CD4-positive, CD25-positive, alpha-beta regulatory T cell (primary cell): Measurements from ENCODE around the gene PNLIPRP1. TPM values are rescaled to one million over a fixed set of nuclear protein-coding genes. Genes with fewer than 3 reads are reported as not detected.

Experiments used
- ATAC-seq, 2 donors: fragments of 150-1000 bp; cut with Tn5 transposase; one replicate each; pipeline ENCODE4 v1.10.0; 2021; ENCODE audit warnings: low read depth in 2 of 2, moderate number of reproducible peaks in 2 of 2, moderate library complexity in 1 of 2
- DNase-seq, 3 donors: peaks; one replicate each; pipeline versions ENCODE4 v3.0.0 to v3.0.0-alpha.2; 2012 to 2022; ENCODE audit warnings: mixed read lengths in 1 of 3
- H3K27ac ChIP-seq: one replicate; pipeline ENCODE4 v1.7.0; 2013; ENCODE audit warnings: mild to moderate bottlenecking, low read length; ENCODE audit not compliant: insufficient read depth, poor library complexity, severe bottlenecking
- H3K27me3 ChIP-seq: one replicate; pipeline ENCODE4 v1.7.0; 2013; ENCODE audit warnings: low read length; ENCODE audit not compliant: control insufficient read depth, insufficient read depth
- H3K36me3 ChIP-seq: one replicate; pipeline ENCODE4 v1.7.0; 2013; ENCODE audit warnings: mild to moderate bottlenecking, low read length, moderate library complexity; ENCODE audit not compliant: control insufficient read depth, insufficient read depth
- H3K4me1 ChIP-seq: 2 replicates; pipeline ENCODE4 v1.7.0; 2013; ENCODE audit warnings: mild to moderate bottlenecking, low read length; ENCODE audit not compliant: insufficient read depth, control insufficient read depth, poor library complexity, severe bottlenecking
- H3K4me3 ChIP-seq: one replicate; pipeline ENCODE4 v1.7.0; 2013; ENCODE audit warnings: low read depth, mild to moderate bottlenecking, low read length, moderate library complexity
- H3K9me3 ChIP-seq, 2 experiments: 1 replicate in 1 of 2; 2 replicates in 1 of 2; pipeline ENCODE4 v1.7.0; 2013; ENCODE audit warnings: low read length in 2 of 2, mild to moderate bottlenecking in 1 of 2, moderate library complexity in 1 of 2; ENCODE audit not compliant: control insufficient read depth in 2 of 2
- H3K27ac Mint-ChIP-seq, 3 donors: one replicate each; pipeline ENCODE4 v1.8.0; 2020 to 2022; ENCODE audit warnings: mild to moderate bottlenecking in 3 of 3, mixed read lengths in 3 of 3, moderate library complexity in 2 of 3
- H3K27me3 Mint-ChIP-seq: one replicate; pipeline ENCODE4 v1.8.0; 2022; ENCODE audit warnings: mild to moderate bottlenecking, mixed read lengths
- H3K36me3 Mint-ChIP-seq: one replicate; pipeline ENCODE4 v1.8.0; 2020; ENCODE audit warnings: mixed read lengths
- H3K4me1 Mint-ChIP-seq, 4 donors: one replicate each; pipeline ENCODE4 v1.8.0; 2020 to 2022; ENCODE audit warnings: mixed read lengths in 4 of 4, mild to moderate bottlenecking in 1 of 4
- H3K4me3 Mint-ChIP-seq, 4 donors: one replicate each; pipeline ENCODE4 v1.8.0; 2020 to 2022; ENCODE audit warnings: mild to moderate bottlenecking in 4 of 4, mixed read lengths in 4 of 4, moderate library complexity in 3 of 4
- H3K9me3 Mint-ChIP-seq, 7 donors: one replicate each; pipeline ENCODE4 v1.8.0; 2020 to 2022; ENCODE audit warnings: mixed read lengths in 7 of 7, mild to moderate bottlenecking in 3 of 7, moderate library complexity in 2 of 7
- polyA plus RNA-seq, 4 donors: library from polyadenylated mRNA; unstranded; fragments of 300-500 nt; fragmentation: Illumina TruSeq; gene quantifications; one replicate each; pipeline ENCODE4 v1.2.3, GENCODE V29; 2021
- total RNA-seq: library from RNA; stranded (reverse); gene quantifications from one replicate; pipeline ENCODE4 v1.2.3, GENCODE V29; 2022

The PNLIPRP1 gene
- total RNA-seq = not detected
- not detected for polyA plus RNA-seq

GRCh38 chr10:116590590-116591444 is at the start of gene PNLIPRP1:
Gene PNLIPRP1 (plus strand): TSS chr10:116590959. CDS start chr10:116591130, 171 bp downstream.
- Histone ChIP-seq H3K4me3 (no peak within 1 kb of the TSS), H3K9me3 (no peaks in the 10 kb centered on the region), H3K4me1 (no peaks in the 10 kb centered on the region), H3K27ac (no peak within 1 kb of the TSS), H3K36me3 (no peaks in the 10 kb centered on the region), H3K27me3 (no peaks in the 10 kb centered on the region)
- no peak within 1 kb of the TSS for H3K27ac Mint-ChIP-seq
- DNase-seq = no peak
- no peaks in the 10 kb centered on the region for H3K27me3 Mint-ChIP-seq
- no peaks in the 10 kb centered on the region for H3K4me1 Mint-ChIP-seq
- no peak within 1 kb of the TSS for H3K4me3 Mint-ChIP-seq
- no peak for ATAC-seq
- H3K36me3 Mint-ChIP-seq = no peaks in the 10 kb centered on the region
- H3K9me3 Mint-ChIP-seq = peaks cover 0 to 2% (median 0%) of the 10 kb centered on the region in 7 donors

- Mint-ChIP-seq H3K27me3 (no peaks in the 10 kb centered on the region), H3K4me1 (peaks cover 0 to 4% (median 0%) of the 10 kb centered on the region in 4 donors), H3K9me3 (peaks cover 0 to 3% (median 0%) of the 10 kb centered on the region in 7 donors)
Observed at GRCh38 chr10:116542007-116542677, 48.6 kb upstream of the PNLIPRP1 start.

GRCh38 chr10:116545122-116545521 is 45.6 kb upstream of the PNLIPRP1 start:
- Histone ChIP-seq H3K27me3 (no peaks in the 10 kb centered on the region), H3K9me3 (no peaks in the 10 kb centered on the region), H3K4me3 (no peak overlapping the region), H3K4me1 (no peaks in the 10 kb centered on the region), H3K36me3 (no peaks in the 10 kb centered on the region), H3K27ac (no peak overlapping the region)
- Mint-ChIP-seq H3K36me3 (peaks cover 3% of the 10 kb centered on the region), H3K4me3 (no peak overlapping the region), H3K9me3 (peaks cover 0 to 4% (median 1%) of the 10 kb centered on the region in 7 donors), H3K27ac (no peak overlapping the region), H3K27me3 (no peaks in the 10 kb centered on the region), H3K4me1 (peaks cover 0 to 4% (median 0%) of the 10 kb centered on the region in 4 donors)
- DNase-seq (no peak), ATAC-seq (no peak)

More at GRCh38 chr10:116542007-116542677, 48.6 kb upstream of the PNLIPRP1 start:
- no peak for ATAC-seq
- no peak for DNase-seq
- H3K36me3 Mint-ChIP-seq = peaks cover 3% of the 10 kb centered on the region
- Histone ChIP-seq H3K4me3 (no peak overlapping the region), H3K9me3 (no peaks in the 10 kb centered on the region), H3K36me3 (no peaks in the 10 kb centered on the region), H3K27ac (no peak overlapping the region), H3K4me1 (no peaks in the 10 kb centered on the region), H3K27me3 (peaks cover under 1% of the 10 kb centered on the region)
- H3K27ac Mint-ChIP-seq = no peak overlapping the region
- H3K4me3 Mint-ChIP-seq = no peak overlapping the region

- DNase-seq (no peak), ATAC-seq (no peak)
- Mint-ChIP-seq H3K27ac (no peak within 1 kb of the TSS), H3K27me3 (no peaks in the 10 kb centered on the region), H3K36me3 (peaks cover 3% of the 10 kb centered on the region), H3K9me3 (peaks cover 0 to 4% (median 1%) of the 10 kb centered on the region in 7 donors), H3K4me3 (no peak within 1 kb of the TSS), H3K4me1 (peaks cover 0 to 4% (median 0%) of the 10 kb centered on the region in 4 donors)
- Histone ChIP-seq H3K4me1 (no peaks in the 10 kb centered on the region), H3K27me3 (no peaks in the 10 kb centered on the region), H3K27ac (no peak within 1 kb of the TSS), H3K9me3 (no peaks in the 10 kb centered on the region), H3K4me3 (no peak within 1 kb of the TSS), H3K36me3 (no peaks in the 10 kb centered on the region)
Observed at GRCh38 chr10:116545756-116546155, 45.0 kb upstream of the PNLIPRP1 start, which contains the start of gene PNLIP. Gene PNLIP (plus strand): TSS chr10:116545931. CDS start chr10:116546093, 162 bp downstream.

- H3K4me3 Mint-ChIP-seq = no peak overlapping the region
- peaks cover 0 to 4% (median 0%) of the 10 kb centered on the region in 4 donors for H3K4me1 Mint-ChIP-seq
- H3K27me3 ChIP-seq = no peaks in the 10 kb centered on the region
- no peaks in the 10 kb centered on the region for H3K36me3 ChIP-seq
- H3K9me3 ChIP-seq = no peaks in the 10 kb centered on the region
- ATAC-seq = no peak
- H3K4me3 ChIP-seq = no peak overlapping the region
- H3K9me3 Mint-ChIP-seq = peaks cover 0 to 4% (median 0%) of the 10 kb centered on the region in 7 donors
- H3K27me3 Mint-ChIP-seq = no peaks in the 10 kb centered on the region
- H3K27ac Mint-ChIP-seq = no peak overlapping the region
- H3K4me1 ChIP-seq = no peaks in the 10 kb centered on the region
- peaks cover 3% of the 10 kb centered on the region for H3K36me3 Mint-ChIP-seq
- DNase-seq = no peak
- no peak overlapping the region for H3K27ac ChIP-seq
Observed at GRCh38 chr10:116548301-116548700, 42.5 kb upstream of the PNLIPRP1 start.

- Histone ChIP-seq H3K27me3 (no peaks in the 10 kb centered on the region), H3K4me1 (no peaks in the 10 kb centered on the region), H3K9me3 (no peaks in the 10 kb centered on the region), H3K36me3 (no peaks in the 10 kb centered on the region), H3K27ac (no peak overlapping the region), H3K4me3 (no peak overlapping the region)
- no peaks in the 10 kb centered on the region for H3K4me1 Mint-ChIP-seq
- H3K27ac Mint-ChIP-seq = no peak overlapping the region
- no peak overlapping the region for H3K4me3 Mint-ChIP-seq
- no peaks in the 10 kb centered on the region for H3K27me3 Mint-ChIP-seq
- H3K36me3 Mint-ChIP-seq = no peaks in the 10 kb centered on the region
- no peak for ATAC-seq
- no peak for DNase-seq
- H3K9me3 Mint-ChIP-seq = peaks cover 0 to 2% (median 0%) of the 10 kb centered on the region in 7 donors
Observed at GRCh38 chr10:116553378-116553980, 37.3 kb upstream of the PNLIPRP1 start.

- DNase-seq (no peak), ATAC-seq (no peak)
- no peaks in the 10 kb centered on the region for H3K36me3 ChIP-seq
- no peaks in the 10 kb centered on the region for H3K27me3 ChIP-seq
- no peaks in the 10 kb centered on the region for H3K4me1 ChIP-seq
- H3K9me3 Mint-ChIP-seq = peaks cover 0 to 4% (median 0%) of the 10 kb centered on the region in 7 donors
- H3K9me3 ChIP-seq = no peaks in the 10 kb centered on the region
- H3K27ac ChIP-seq = no peak overlapping the region
- H3K27ac Mint-ChIP-seq = no peak overlapping the region
- H3K27me3 Mint-ChIP-seq = no peaks in the 10 kb centered on the region
- H3K4me3 Mint-ChIP-seq = no peak overlapping the region
- H3K36me3 Mint-ChIP-seq = no peaks in the 10 kb centered on the region
- no peak overlapping the region for H3K4me3 ChIP-seq
- H3K4me1 Mint-ChIP-seq = no peaks in the 10 kb centered on the region
Observed at GRCh38 chr10:116554628-116555027, 36.1 kb upstream of the PNLIPRP1 start.
